ENCODE results near the gene ARG2. TPM values are rescaled to one million over a fixed set of nuclear protein-coding genes. Genes with fewer than 3 reads are reported as not detected.
A peak's percentile ranks its signal among the peaks of the same experiment; 100 is the strongest.

ARG2 gene
- total and polyA plus RNA-seq, 10 of the 15 experiments (the other 5 are each of a cell fraction or from before 2014, with no cell fraction given), result 0.48 to 7.8 (median 1.1) TPM

GRCh38 chr14:67620217-67620785 is 581 bp downstream of the ARG2 start:
- Histone ChIP-seq H3K27ac (ENCODE audit: control insufficient read depth, insufficient read depth) (no peak overlapping the region), H3K79me2 (ENCODE audit: control insufficient read depth, insufficient read depth, low read length) (no peaks in the 10 kb centered on the region), H3K36me3 (ENCODE audit: control insufficient read depth in 2 of 2, insufficient read depth in 2 of 2, low read length in 1 of 2) (no peaks in the 10 kb centered on the region), H4K20me1 (ENCODE audit: control insufficient read depth, insufficient read depth) (no peaks in the 10 kb centered on the region), H3K4me1 (ENCODE audit: control insufficient read depth, insufficient read depth, low read length) (peaks cover 5% of the 10 kb centered on the region; the same call in 1 of the 2 replicates), H3K9ac (ENCODE audit: control insufficient read depth, insufficient read depth, low read length) (no peak overlapping the region), H3K27me3 (replicated peaks in 1 of 2; ENCODE audit: control insufficient read depth in 2 of 2, insufficient read depth in 2 of 2, low read length in 1 of 2) (no peaks in the 10 kb centered on the region), H3K4me2 (ENCODE audit: control insufficient read depth, insufficient read depth) (peak overlapping the region; percentile 96), H2AFZ (ENCODE audit: control insufficient read depth, low read depth, low read length) (peak overlapping the region; percentile 94), H3K4me3 (peak overlapping the region; percentile 82), H3K9me3 (replicated peaks; ENCODE audit: control insufficient read depth, insufficient read depth, low read length) (no peaks in the 10 kb centered on the region; the same call in 2 of the 3 replicates)
- ATAC-seq, result no peak; the same call in 2 of the 3 replicates
- DNase-seq (ENCODE audit: low read depth, low spot score), result no peak
- ChIA-PET CTCF (interaction anchor here (0.7 to 4.0 kb wide), 16 partner anchors 8 to 260 kb away, joined by 3 to 49 read pairs (median 6); partner anchors contain the start of genes ATP6V1D, EIF2S1, PIGH and RDH11), RAD21 (ENCODE audit: unreplicated experiment) (interaction anchor here (1.0 to 3.4 kb wide), 13 partner anchors 8 to 146 kb away, joined by 3 to 99 read pairs (median 4); partner anchors contain the start of genes PIGH and RDH12), POLR2A (interaction anchor here (0.8 to 2.7 kb wide), 4 partner anchors 11 to 74 kb away, joined by 3 to 9 read pairs (median 4); partner anchors contain the start of gene PIGH), SMC1A (ENCODE audit: uncharacterized antibody, unreplicated experiment) (interaction anchor here (0.8 to 10.5 kb wide), 12 partner anchors 11 to 88 kb away, joined by 3 to 151 read pairs (median 8); no protein-coding TSS in a partner anchor)
- WGBS (ENCODE audit: insufficient coverage, insufficient replicate concordance, low lambda C conversion rate, missing lambda C conversion rate), result 14% methylated on average over 15 of the region's 19 CpGs
- no TSS peak for BruUV-seq (replicated peaks)
- TF ChIP-seq HDGF (IDR thresholded peaks at IDR 0.05) (no peak), MLLT1 (IDR thresholded peaks at IDR 0.05) (no peak), CBX3 (IDR thresholded peaks at IDR 0.05; ENCODE audit: borderline replicate concordance, low read depth) (no peak), IKZF2 (IDR thresholded peaks at IDR 0.05) (0 out of 4 replicates have a peak, but pooled peaks of 1 of the 2 experiments have one; percentile 4), HSF1 (IDR thresholded peaks at IDR 0.05; ENCODE audit: low read depth, low read length) (no peak), BCLAF1 (IDR thresholded peaks at IDR 0.05) (no peak), JUND (IDR thresholded peaks at IDR 0.05; ENCODE audit: low read depth, low read length) (no peak)
- intact Hi-C loops (cut with micrococcal nuclease; ENCODE audit: unreplicated experiment), result no loop called here
- FAIRE-seq, result no peak
- in situ Hi-C loops (cut with MboI), result loop anchor here (5.0 kb wide), 1 partner anchor 82 kb away; the partner anchor contains the start of gene RDH12
